Smooth muscle cell (in vitro differentiated cells): Measurements from ENCODE around the gene MUC2. TPM values are rescaled to one million over a fixed set of nuclear protein-coding genes. Genes with fewer than 3 reads are reported as not detected.

Experiments
- DNase-seq: peaks from one replicate; lab custom pipeline; 2025; ENCODE audit not compliant: unreplicated experiment; lab: John Stamatoyannopoulos, UW
- H2AFZ ChIP-seq: fragments of 200-600 bp; sonication (generic); 2 replicates; pipeline ENCODE4 v1.6.0; 2016; ENCODE audit warnings: antibody characterized with exemption, low read depth, mild to moderate bottlenecking
- H3F3A ChIP-seq: fragments of 200-600 bp; sonication (generic); 2 replicates; pipeline ENCODE4 v1.6.0; 2017; ENCODE audit warnings: antibody characterized with exemption, low read depth
- H3K27ac ChIP-seq: fragments of 200-600 bp; sonication (generic); 2 replicates; pipeline ENCODE4 v1.5.1; 2016; ENCODE audit warnings: low read depth, mild to moderate bottlenecking
- H3K27me3 ChIP-seq: fragments of 200-600 bp; sonication (generic); 2 replicates; pipeline ENCODE4 v1.6.1; 2016; ENCODE audit warnings: low read depth, mild to moderate bottlenecking
- H3K36me3 ChIP-seq: fragments of 200-600 bp; sonication (generic); 2 replicates; pipeline ENCODE4 v1.5.1; 2016; ENCODE audit warnings: low read depth
- H3K4me1 ChIP-seq: fragments of 200-600 bp; sonication (generic); 2 replicates; pipeline ENCODE4 v1.5.1; 2016; ENCODE audit warnings: low read depth
- H3K4me2 ChIP-seq: fragments of 200-600 bp; sonication (generic); 2 replicates; pipeline ENCODE4 v1.6.0; 2016; ENCODE audit warnings: mild to moderate bottlenecking
- H3K4me3 ChIP-seq: fragments of 200-600 bp; sonication (generic); 2 replicates; pipeline ENCODE4 v1.5.1; 2016; ENCODE audit warnings: mild to moderate bottlenecking
- H3K79me2 ChIP-seq: fragments of 200-600 bp; sonication (generic); 2 replicates; pipeline ENCODE4 v1.6.0; 2016; ENCODE audit warnings: low read depth, mild to moderate bottlenecking
- H3K9ac ChIP-seq: fragments of 200-600 bp; sonication (generic); 2 replicates; pipeline ENCODE4 v1.6.0; 2016; ENCODE audit warnings: low read depth
- H3K9me3 ChIP-seq: fragments of 200-600 bp; sonication (generic); replicated peaks from 2 replicates; pipeline ENCODE4 v1.5.1; 2016; ENCODE audit warnings: low read depth
- H4K20me1 ChIP-seq: fragments of 200-600 bp; sonication (generic); 2 replicates; pipeline ENCODE4 v1.6.0; 2016; ENCODE audit warnings: low read depth
- CTCF ChIP-seq: fragments of 200-600 bp; sonication (generic); IDR thresholded peaks from 2 replicates; pipeline ENCODE4 v1.5.1; 2017; ENCODE audit warnings: borderline replicate concordance, mild to moderate bottlenecking, antibody characterized with exemption; ENCODE audit not compliant: insufficient read depth, poor library complexity, severe bottlenecking
- WGBS: methylation state at CpG from one replicate; pipeline ENCODE4 v1.1.7; 2016; ENCODE audit warnings: low lambda C conversion rate; 5-methylcytosine and 5-hydroxymethylcytosine counted together
- polyA plus RNA-seq: library from polyadenylated mRNA; unstranded; fragments of >200 nt; fragmentation: Nextera tagmentation; extraction: Ambion mirVana; gene quantifications from 2 replicates; pipeline ENCODE4 v1.2.1, GENCODE V29; 2016
- total RNA-seq: library from RNA; depleted of rRNA; stranded (reverse); fragments of >200 nt; gene quantifications from 2 replicates; pipeline ENCODE4 v1.2.3, GENCODE V29; 2014

MUC2 gene
- total and polyA plus RNA-seq, 2 experiments from 2014 or later, result not detected

GRCh38 chr11:1037506-1038055, 37.1 kb upstream of the MUC2 start:
- Histone ChIP-seq H3K79me2 (no peaks in the 10 kb centered on the region), H3K27ac (no peak overlapping the region), H3K4me3 (no peak overlapping the region), H4K20me1 (no peaks in the 10 kb centered on the region), H3K9me3 (no peaks in the 10 kb centered on the region), H3K4me2 (no peak overlapping the region), H3F3A (no peaks in the 10 kb centered on the region), H2AFZ (no peak overlapping the region), H3K4me1 (no peaks in the 10 kb centered on the region), H3K36me3 (no peaks in the 10 kb centered on the region), H3K27me3 (no peaks in the 10 kb centered on the region), H3K9ac (no peak overlapping the region)
- 94% methylated on average over 22 of the region's 26 CpGs for WGBS
- no peak for DNase-seq
- TF ChIP-seq CTCF, result no peak

GRCh38 chr11:1038361-1038760, 36.3 kb upstream of the MUC2 start:
- Histone ChIP-seq H3K27ac (no peak overlapping the region), H3K9me3 (no peaks in the 10 kb centered on the region), H3K36me3 (no peaks in the 10 kb centered on the region), H3K27me3 (no peaks in the 10 kb centered on the region), H3K4me2 (no peak overlapping the region), H3K4me1 (no peaks in the 10 kb centered on the region), H3K9ac (no peak overlapping the region), H3F3A (no peaks in the 10 kb centered on the region), H3K79me2 (no peaks in the 10 kb centered on the region), H4K20me1 (no peaks in the 10 kb centered on the region), H3K4me3 (no peak overlapping the region), H2AFZ (no peak overlapping the region)
- DNase-seq, result no peak
- 90% methylated on average over 10 of the region's 10 CpGs for WGBS
- no peak for TF ChIP-seq CTCF

GRCh38 chr11:1038921-1039320, 35.8 kb upstream of the MUC2 start:
- H4K20me1 ChIP-seq, result no peaks in the 10 kb centered on the region
- DNase-seq, result no peak
- no peak overlapping the region for H3K9ac ChIP-seq
- no peak overlapping the region for H3K4me2 ChIP-seq
- 97% methylated on average over 12 of the region's 12 CpGs for WGBS
- no peaks in the 10 kb centered on the region for H3K79me2 ChIP-seq
- H3K4me1 ChIP-seq, result no peaks in the 10 kb centered on the region
- H3F3A ChIP-seq, result no peaks in the 10 kb centered on the region
- no peak overlapping the region for H2AFZ ChIP-seq
- no peak overlapping the region for H3K27ac ChIP-seq
- no peaks in the 10 kb centered on the region for H3K36me3 ChIP-seq
- no peaks in the 10 kb centered on the region for H3K9me3 ChIP-seq
- H3K27me3 ChIP-seq, result peaks cover 1% of the 10 kb centered on the region
- no peak overlapping the region for H3K4me3 ChIP-seq
- no peak for TF ChIP-seq CTCF
